Measurements from ENCODE around the gene ADGRD1.
"Not testable (repeated sequence)": the region's sequence is repeated elsewhere in the genome, so short reads cannot be mapped to it uniquely, and the experiment has no call there.

Gene ADGRD1

GRCh38 chr12:131128966-131129619, 175.4 kb downstream of the ADGRD1 start:
- not testable (repeated sequence) for DNase-seq

DNA sequence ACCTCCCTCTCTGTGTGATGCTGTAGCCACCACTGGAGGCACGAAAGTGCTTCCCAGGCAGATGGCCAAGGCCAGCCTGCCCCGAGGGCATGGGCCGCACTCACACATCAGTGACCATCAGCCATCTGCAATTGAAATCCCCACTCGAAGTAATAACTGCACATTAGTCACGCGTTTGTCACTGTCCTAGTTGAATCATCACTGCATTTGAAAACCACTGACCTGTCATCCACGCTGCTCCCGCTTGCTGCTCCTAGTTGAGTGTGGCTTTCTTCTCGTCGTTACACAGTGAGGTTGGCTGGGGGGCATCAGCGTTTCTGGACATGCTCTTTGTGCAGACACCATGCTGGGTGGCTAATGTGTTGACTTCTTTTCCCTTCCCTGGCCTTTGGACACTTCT, 176.1 kb downstream of the ADGRD1 start:
- DNase-seq, result no peak

DNA sequence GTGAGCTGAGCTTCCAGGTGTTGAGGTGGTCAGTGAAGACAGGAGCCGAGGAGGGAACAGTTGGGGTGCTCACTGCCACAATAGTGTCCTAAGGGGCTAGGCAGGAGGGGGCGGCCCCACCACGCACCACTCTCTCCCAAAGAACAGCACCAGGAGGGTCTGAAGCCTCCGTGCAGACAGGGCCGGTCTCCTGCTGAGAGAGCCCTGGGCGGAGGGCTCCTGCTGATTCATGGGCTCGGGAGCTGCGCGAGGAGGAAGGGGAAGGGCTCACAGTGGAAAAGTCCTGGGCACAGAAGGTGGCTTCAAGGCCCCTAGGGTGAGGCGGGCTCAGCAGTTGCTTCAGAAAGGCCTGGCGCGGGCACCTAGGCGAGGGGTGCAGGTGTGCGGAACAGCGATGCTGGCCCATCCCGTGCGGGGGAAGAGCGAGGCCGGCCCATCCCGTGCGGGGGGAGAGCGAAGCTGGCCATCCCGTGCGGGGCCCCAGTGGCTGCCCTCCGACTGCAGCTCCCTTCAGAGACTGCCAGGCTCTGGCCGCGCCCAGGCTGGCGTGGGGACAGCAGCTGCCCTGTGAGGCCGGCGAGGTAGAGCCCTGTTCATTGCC, 176.7 kb downstream of the ADGRD1 start:
- DNase-seq, result no peak

- DNase-seq, result no peak
Measured at GRCh38 chr12:131131077-131131807, 177.5 kb downstream of the ADGRD1 start.

GRCh38 chr12:131131808-131132117, 178.1 kb downstream of the ADGRD1 start:
- DNase-seq, result no peak

DNA sequence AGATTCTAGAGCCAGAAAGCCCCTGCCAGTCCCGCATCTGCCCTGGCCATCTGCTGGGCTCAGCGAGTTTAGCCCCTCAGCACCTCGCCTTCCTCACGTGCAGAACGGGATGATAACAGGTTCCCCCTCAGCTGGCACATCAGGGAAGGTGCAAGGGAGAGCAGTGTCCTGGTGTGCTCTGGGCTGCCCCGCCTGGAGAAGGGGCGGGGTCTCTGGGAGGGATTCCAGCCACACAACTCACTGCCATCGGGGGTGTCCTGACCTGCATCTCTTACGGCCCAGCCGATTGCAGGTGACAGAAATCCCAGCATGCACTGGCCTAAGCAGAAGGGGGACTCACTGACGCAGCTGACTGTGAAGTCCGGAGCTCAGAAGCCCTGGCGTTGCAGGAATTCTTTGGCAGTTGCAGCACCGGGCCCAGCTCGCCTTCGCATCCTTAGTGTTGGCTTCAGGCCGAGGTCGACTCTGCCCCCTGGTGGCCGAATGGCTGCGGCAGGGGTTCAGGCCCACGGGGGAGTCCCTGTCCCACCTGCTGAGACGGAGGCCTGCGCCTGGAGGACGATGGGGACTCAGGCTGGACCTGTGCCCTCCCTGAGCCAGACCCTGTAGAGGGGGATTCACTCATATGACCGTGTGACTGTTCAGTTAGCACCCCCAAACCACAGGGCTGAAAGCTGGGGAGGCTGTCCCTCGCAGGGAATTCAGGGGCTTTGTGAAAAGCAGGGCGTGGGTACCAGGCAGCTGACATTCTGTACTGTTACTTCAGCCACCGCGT, 178.6 kb downstream of the ADGRD1 start:
- peak; percentile 19 for DNase-seq

- no peak for DNase-seq
Measured at GRCh38 chr12:131133015-131133905, 179.6 kb downstream of the ADGRD1 start.

GRCh38 chr12:131133994-131134393, 180.3 kb downstream of the ADGRD1 start:
- DNase-seq, result no peak

DNA sequence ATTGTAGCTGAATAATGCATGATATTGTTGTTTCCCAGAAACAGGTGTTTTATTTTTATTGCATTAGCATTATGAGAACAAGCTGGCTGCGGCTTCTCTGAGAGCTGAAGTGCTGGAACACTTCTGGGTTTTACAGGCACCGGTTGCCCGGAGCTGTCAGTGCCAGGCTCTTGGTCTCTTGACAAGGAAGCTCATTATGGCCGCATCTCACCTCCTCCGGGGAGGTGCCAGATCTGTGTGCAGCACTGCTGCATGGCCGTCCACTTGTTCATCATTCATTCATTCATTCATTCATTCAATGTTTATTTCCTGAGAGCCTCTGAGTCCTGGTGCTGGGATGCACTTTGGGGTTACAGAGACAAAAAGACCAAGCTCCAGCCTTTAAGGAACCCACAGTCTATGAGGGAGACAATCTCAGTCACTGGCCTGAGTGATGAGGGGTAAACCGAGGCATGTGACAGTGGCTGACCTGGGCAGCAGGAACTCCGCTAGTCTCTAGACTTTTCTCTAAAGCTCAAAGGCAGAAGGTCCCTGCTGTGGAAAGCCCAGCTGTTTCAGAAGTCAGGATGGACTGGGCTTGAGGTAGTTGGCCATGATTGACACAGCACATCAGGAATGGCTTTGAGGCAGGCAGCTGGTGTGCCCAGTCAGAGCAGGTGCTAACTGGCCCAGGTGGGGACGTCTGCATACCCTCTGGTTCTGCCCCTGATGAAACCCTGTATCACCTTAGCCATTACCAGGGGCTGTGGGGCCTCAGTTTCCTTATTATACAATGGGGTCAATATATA, 181.0 kb downstream of the ADGRD1 start:
- DNase-seq, result no peak

- DNase-seq, result no peak
Measured at GRCh38 chr12:131135311-131135785, 181.6 kb downstream of the ADGRD1 start.

DNA sequence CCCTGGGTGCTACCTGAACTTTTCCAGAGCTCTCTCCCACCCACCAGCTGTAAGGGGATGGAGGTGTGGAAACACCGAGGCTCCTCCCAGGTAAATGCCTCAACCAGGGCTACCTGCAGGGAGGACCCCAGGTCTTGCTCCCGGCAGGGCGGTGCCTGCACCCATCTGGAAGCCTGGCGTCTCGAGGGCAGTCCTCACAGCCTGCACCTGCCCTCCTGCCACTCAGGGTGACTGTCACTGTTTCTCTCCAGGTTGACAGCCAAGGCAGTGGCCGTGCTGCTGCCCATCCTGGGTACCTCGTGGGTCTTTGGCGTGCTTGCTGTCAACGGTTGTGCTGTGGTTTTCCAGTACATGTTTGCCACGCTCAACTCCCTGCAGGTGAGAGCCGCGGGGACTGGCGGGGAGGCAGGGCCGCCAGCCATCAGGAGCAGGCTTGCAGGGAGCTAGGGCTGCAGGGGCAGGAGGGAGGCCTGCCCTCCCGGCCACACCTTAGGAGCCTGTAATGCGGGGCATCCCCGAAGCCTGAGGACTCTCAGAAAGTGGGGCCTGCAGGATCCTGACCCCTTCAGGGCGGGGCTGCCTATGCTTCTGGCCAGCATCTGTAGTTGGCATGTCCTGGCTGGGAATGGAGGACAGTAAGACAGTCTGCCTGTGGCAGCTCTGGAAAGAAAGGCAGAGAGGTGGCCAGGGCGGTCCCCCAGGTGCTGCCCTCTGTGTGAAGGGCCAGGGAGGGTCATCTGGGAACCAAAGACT, 182.3 kb downstream of the ADGRD1 start:
- DNase-seq, result no peak

- no peak for DNase-seq
Measured at GRCh38 chr12:131136539-131136872, 182.8 kb downstream of the ADGRD1 start.

DNA sequence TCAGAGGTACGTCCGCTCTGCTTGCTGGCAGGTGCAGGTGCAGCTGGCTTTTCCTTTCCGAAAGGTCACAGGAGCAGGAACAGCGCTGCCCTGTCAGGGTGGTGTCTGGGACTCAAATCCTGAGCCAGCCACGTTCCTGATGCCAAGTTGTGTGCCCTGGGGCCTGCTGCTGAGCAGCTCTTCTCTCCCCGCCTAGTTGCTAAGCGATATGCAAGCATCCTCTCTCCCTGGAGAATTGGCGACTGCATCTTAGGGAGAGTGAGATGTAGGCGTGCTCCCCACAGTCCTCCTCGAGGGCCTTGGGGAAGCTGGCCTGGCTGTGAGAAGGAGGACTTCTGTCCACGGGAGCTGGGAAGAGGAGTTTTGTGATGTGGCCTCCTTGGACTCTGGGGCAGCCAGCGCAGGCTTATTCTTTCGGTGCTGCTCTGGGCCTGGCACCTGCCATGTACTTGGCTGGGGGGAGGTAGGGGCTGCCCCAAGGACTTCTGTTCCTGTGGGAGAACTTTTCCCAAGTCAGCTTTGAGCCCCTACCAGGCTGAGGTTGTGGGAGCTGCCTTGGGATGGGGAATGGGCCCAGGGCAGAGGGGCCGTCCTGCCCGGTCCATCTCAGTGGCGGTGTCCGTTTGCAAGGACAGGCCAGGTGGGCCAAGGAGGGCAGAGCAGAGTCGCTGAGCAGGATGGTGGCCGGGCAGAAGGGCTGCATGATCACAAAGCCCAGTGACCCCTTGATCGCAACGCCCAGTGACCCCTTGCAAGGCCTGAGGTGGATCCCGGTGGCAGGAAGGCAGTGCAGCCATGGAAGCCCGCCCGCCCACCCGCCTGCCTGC, 183.5 kb downstream of the ADGRD1 start:
- DNase-seq, result no peak

- DNase-seq, result no peak
Measured at GRCh38 chr12:131137836-131138637, 184.3 kb downstream of the ADGRD1 start.

DNA sequence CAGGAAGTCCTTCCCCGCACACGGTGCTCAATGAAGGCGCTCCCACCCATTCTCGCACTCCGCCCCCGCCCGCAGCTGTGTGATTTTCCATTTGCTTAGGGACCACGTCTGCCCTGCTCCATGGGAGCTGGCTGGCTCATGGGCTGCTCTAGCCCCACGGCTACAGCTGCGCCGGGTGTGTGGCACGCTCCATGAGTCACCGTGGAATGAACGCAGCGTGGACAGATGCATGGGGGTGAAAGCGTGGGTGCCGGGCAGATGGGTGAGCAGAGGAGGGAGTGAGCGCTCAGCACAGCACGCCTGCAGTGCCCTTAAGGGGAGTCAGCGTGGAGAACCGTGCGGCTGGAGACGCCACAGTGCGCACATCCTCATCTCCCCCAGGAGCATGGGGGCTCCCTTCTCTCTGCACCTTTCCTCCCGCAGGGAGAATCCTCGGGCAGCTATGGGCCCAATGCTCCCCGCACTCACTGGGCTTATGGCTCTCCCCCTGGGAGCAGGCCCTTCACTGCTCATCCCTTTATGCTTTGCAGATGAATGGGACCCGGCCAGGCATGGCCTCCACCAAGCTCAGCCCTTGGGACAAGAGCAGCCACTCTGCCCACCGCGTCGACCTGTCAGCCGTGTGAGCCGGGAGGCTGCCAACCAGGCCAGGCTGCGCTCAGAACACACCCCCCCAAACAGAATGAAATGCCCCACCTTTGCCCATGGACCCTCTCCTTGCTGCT, 185.1 kb downstream of the ADGRD1 start:
- DNase-seq, result no peak

GRCh38 chr12:131139363-131140068, 185.8 kb downstream of the ADGRD1 start:
- no peak for DNase-seq

- DNase-seq, result no peak
Measured at GRCh38 chr12:131140069-131140435, 186.3 kb downstream of the ADGRD1 start.

DNA sequence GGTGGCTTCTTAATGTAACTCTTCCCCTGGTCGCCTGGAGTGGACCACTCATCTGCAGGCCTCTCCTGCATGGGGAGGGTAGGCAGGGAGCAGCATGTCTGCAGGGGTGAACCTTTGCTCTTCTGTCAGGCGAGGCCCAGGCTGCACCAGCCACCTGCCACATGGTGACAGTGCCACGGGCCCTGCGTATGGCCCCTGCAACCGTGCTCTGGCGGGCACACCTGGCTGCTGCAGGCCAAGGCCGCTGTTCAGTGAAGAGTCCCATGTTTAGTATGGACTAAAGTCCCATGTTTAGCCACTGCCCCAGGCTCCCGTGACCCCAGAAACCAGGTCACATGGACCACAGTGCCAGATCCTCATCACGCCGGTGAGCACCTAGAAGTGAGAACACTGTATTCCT, 187.0 kb downstream of the ADGRD1 start:
- DNase-seq, result no peak
